Panc1 (cell line): ENCODE data around the gene GNAI2. TPM values are rescaled to one million over a fixed set of nuclear protein-coding genes. Genes with fewer than 3 reads are reported as not detected.

Experiments
- ATAC-seq: fragments of 200-7000 bp; cut with Tn5 transposase; 2 replicates; pipeline ENCODE4 v1.9.1; 2020; ENCODE audit warnings: mild to moderate bottlenecking, moderate library complexity
- BruUV-seq: library from RNA; stranded (reverse); fragments of 400-500 nt; replicated peaks from 2 replicates; lab custom pipeline; 2021; lab: Mats Ljungman, UMichigan
- CTCF ChIA-PET: fragments of 300-600 bp; sonication (Branson Sonifier 250); formaldehyde crosslinking; loops from one replicate; lab custom pipeline; 2022; ENCODE audit warnings: antibody characterized with exemption; lab: Charles Lee
- POLR2A ChIA-PET: fragments of 300-600 bp; sonication (Branson Sonifier 250); formaldehyde crosslinking; loops from one replicate; lab custom pipeline; 2022; ENCODE audit warnings: antibody characterized with exemption; lab: Charles Lee
- DNase-seq: peaks from one replicate; pipeline ENCODE4 v3.0.0-alpha.2; 2010; ENCODE audit warnings: low read depth, low spot score
- H3K27ac ChIP-seq: 2 replicates; pipeline ENCODE4 v1.5.1; 2011; ENCODE audit warnings: mild to moderate bottlenecking, low read length, inconsistent platforms
- H3K27me3 ChIP-seq: fragments of 200-500 bp; sonication (Bioruptor generic); 2 replicates; pipeline ENCODE4 v1.6.0; 2014; ENCODE audit warnings: low read length, inconsistent platforms; ENCODE audit not compliant: control insufficient read depth, insufficient read depth
- H3K36me3 ChIP-seq: fragments of 200-500 bp; sonication (Bioruptor generic); 2 replicates; pipeline ENCODE4 v1.5.1; 2014; ENCODE audit warnings: inconsistent platforms, mild to moderate bottlenecking, low read length, moderate library complexity; ENCODE audit not compliant: control insufficient read depth, insufficient read depth
- H3K4me1 ChIP-seq: 2 replicates; pipeline ENCODE4 v1.5.1; 2011; ENCODE audit warnings: inconsistent platforms, mild to moderate bottlenecking, low read length, moderate library complexity; ENCODE audit not compliant: control insufficient read depth, insufficient read depth
- H3K4me3 ChIP-seq, 2 experiments: 2 replicates each; pipeline ENCODE4 v1.5.1; 2011 to 2012; ENCODE audit warnings: low read depth in 2 of 2, low read length in 2 of 2, mild to moderate bottlenecking in 2 of 2, inconsistent platforms in 1 of 2, moderate library complexity in 1 of 2
- H3K9me3 ChIP-seq: fragments of 200-500 bp; sonication (Bioruptor generic); 2 replicates; pipeline ENCODE4 v1.5.1; 2014; ENCODE audit warnings: low read depth, mild to moderate bottlenecking, inconsistent platforms, low read length, moderate library complexity; ENCODE audit not compliant: control insufficient read depth, insufficient read depth
- POLR2AphosphoS5 ChIP-seq: IDR thresholded peaks from 2 replicates; pipeline ENCODE4 v1.6.1; 2012; ENCODE audit warnings: mild to moderate bottlenecking, low read depth, low read length, moderate library complexity
- SIN3A ChIP-seq: IDR thresholded peaks from 2 replicates; pipeline ENCODE4 v1.6.1; 2012; ENCODE audit warnings: low read depth, mild to moderate bottlenecking, low read length, moderate library complexity, borderline replicate concordance; ENCODE audit not compliant: insufficient read depth
- TCF7L2 ChIP-seq: IDR thresholded peaks from 2 replicates; pipeline ENCODE4 v1.6.1; 2011; ENCODE audit warnings: mild to moderate bottlenecking, low read depth, low read length, inconsistent platforms
- in situ Hi-C: cut with HindIII; loops from 2 replicates; pipeline ENCODE4 v1.10.0; 2016; ENCODE audit warnings: low sequenced_read_pairs, low pct_unique_long_range_greater_than_20kb
- intact Hi-C: fragments of 100-400 bp; cut with micrococcal nuclease; formaldehyde crosslinking; loops from one replicate; pipeline ENCODE4 v1.10.0; 2022; ENCODE audit not compliant: unreplicated experiment
- total RNA-seq: library from RNA; stranded (reverse); gene quantifications from one replicate; pipeline ENCODE4 v1.2.1, GENCODE V29; 2021; ENCODE audit not compliant: unreplicated experiment
- TF ChIP-seq, protein P1 (sequence below): fragments of 450-650 bp; IDR thresholded peaks from 2 replicates; pipeline ENCODE4 v1.5.1; 2017; ENCODE audit warnings: mild to moderate bottlenecking
- TF ChIP-seq, protein P2 (sequence below), 2 experiments: IDR thresholded peaks; 2 replicates each; pipeline ENCODE4 v1.6.1; 2011 to 2012; ENCODE audit warnings: low read depth in 2 of 2, control low read depth in 1 of 2, low read length in 1 of 2, mild to moderate bottlenecking in 1 of 2, moderate library complexity in 1 of 2; ENCODE audit not compliant: insufficient read depth in 1 of 2

GNAI2 gene
- total RNA-seq, 1 experiment from 2014 or later, result 170 TPM

DNA sequence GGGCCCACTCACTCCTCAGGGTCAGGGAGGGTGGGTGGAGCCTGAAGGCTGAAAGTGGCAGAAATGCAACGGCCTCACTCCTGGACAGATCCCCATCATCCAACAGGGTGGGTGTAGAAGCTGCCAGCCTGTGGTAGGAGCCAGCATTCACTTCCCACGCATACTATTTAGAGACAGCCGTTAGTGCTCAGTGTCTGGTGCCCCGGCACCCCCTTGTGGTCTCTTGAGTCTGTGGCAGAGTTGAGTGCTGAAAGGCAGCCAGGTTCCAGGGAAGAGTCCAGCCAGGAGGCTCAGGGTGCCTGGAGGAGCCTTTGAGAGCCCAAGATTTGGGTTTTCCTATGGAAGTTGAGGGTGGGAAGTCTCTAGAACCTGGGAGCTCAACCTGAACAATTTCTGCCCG is 46.7 kb upstream of the GNAI2 start:
- peaks cover 28% of the 10 kb centered on the region for H3K4me1 ChIP-seq
- CTCF ChIA-PET, result no interaction called here
- H3K4me3 ChIP-seq, result no peak overlapping the region
- in situ Hi-C loops, result no loop called here
- ATAC-seq (peak; percentile 80), DNase-seq (peak; percentile 47)
- TF ChIP-seq TCF7L2, result no peak
- TF ChIP-seq, protein P1, sequence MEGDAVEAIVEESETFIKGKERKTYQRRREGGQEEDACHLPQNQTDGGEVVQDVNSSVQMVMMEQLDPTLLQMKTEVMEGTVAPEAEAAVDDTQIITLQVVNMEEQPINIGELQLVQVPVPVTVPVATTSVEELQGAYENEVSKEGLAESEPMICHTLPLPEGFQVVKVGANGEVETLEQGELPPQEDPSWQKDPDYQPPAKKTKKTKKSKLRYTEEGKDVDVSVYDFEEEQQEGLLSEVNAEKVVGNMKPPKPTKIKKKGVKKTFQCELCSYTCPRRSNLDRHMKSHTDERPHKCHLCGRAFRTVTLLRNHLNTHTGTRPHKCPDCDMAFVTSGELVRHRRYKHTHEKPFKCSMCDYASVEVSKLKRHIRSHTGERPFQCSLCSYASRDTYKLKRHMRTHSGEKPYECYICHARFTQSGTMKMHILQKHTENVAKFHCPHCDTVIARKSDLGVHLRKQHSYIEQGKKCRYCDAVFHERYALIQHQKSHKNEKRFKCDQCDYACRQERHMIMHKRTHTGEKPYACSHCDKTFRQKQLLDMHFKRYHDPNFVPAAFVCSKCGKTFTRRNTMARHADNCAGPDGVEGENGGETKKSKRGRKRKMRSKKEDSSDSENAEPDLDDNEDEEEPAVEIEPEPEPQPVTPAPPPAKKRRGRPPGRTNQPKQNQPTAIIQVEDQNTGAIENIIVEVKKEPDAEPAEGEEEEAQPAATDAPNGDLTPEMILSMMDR, result peak; percentile 82
- no peaks in the 10 kb centered on the region for H3K9me3 ChIP-seq
- POLR2A ChIA-PET, result no interaction called here
- H3K36me3 ChIP-seq, result no peaks in the 10 kb centered on the region; the same call in 1 of the 2 replicates
- H3K27ac ChIP-seq, result peak overlapping the region; percentile 70
- BruUV-seq, result no TSS peak
- intact Hi-C loops, result loop anchor here (1.0 kb wide), 1 partner anchor 68 kb away; no protein-coding TSS in a partner anchor
- H3K27me3 ChIP-seq, result no peaks in the 10 kb centered on the region

- intact Hi-C loops, result loop anchor here (1.0 to 10.0 kb wide), 2 partner anchors 69 to 75 kb away; partner anchors contain the start of gene SEMA3B
- H3K27me3 ChIP-seq, result no peaks in the 10 kb centered on the region
- peaks cover 28% of the 10 kb centered on the region for H3K4me1 ChIP-seq
- BruUV-seq, result no TSS peak
- ChIA-PET POLR2A (interaction anchor here (0.6 kb wide), 1 partner anchor 45 kb away, joined by 4 read pairs; no protein-coding TSS in a partner anchor), CTCF (interaction anchor here (0.6 to 1.0 kb wide), 2 partner anchors 17 to 85 kb away, joined by 3 to 6 read pairs; no protein-coding TSS in a partner anchor)
- H3K4me3 ChIP-seq, result no peak overlapping the region
- TF ChIP-seq POLR2AphosphoS5 (peak; percentile 54; the same call in 1 of the 2 replicates), SIN3A (no peak)
- in situ Hi-C loops, result no loop called here
- H3K27ac ChIP-seq, result no peak overlapping the region
- H3K36me3 ChIP-seq, result no peaks in the 10 kb centered on the region; the same call in 1 of the 2 replicates
- H3K9me3 ChIP-seq, result no peaks in the 10 kb centered on the region
- ATAC-seq (no peak), DNase-seq (no peak)
These were observed 46.0 kb upstream of the GNAI2 start for GRCh38 chr3:50189989-50190388.

- intact Hi-C loops, result loop anchor here (10.0 kb wide), 1 partner anchor 74 kb away; the partner anchor contains the start of gene SEMA3B
- no peaks in the 10 kb centered on the region for H3K27me3 ChIP-seq
- CTCF ChIA-PET, result interaction anchor here (0.6 to 1.0 kb wide), 2 partner anchors 18 to 86 kb away, joined by 3 to 6 read pairs; no protein-coding TSS in a partner anchor
- POLR2A ChIA-PET, result interaction anchor here (0.6 kb wide), 2 partner anchors 44 to 46 kb away, joined by 4 to 15 read pairs; no protein-coding TSS in a partner anchor
- no peak for TF ChIP-seq SIN3A
- TF ChIP-seq, protein P1, result no peak
- TF ChIP-seq, protein P2, sequence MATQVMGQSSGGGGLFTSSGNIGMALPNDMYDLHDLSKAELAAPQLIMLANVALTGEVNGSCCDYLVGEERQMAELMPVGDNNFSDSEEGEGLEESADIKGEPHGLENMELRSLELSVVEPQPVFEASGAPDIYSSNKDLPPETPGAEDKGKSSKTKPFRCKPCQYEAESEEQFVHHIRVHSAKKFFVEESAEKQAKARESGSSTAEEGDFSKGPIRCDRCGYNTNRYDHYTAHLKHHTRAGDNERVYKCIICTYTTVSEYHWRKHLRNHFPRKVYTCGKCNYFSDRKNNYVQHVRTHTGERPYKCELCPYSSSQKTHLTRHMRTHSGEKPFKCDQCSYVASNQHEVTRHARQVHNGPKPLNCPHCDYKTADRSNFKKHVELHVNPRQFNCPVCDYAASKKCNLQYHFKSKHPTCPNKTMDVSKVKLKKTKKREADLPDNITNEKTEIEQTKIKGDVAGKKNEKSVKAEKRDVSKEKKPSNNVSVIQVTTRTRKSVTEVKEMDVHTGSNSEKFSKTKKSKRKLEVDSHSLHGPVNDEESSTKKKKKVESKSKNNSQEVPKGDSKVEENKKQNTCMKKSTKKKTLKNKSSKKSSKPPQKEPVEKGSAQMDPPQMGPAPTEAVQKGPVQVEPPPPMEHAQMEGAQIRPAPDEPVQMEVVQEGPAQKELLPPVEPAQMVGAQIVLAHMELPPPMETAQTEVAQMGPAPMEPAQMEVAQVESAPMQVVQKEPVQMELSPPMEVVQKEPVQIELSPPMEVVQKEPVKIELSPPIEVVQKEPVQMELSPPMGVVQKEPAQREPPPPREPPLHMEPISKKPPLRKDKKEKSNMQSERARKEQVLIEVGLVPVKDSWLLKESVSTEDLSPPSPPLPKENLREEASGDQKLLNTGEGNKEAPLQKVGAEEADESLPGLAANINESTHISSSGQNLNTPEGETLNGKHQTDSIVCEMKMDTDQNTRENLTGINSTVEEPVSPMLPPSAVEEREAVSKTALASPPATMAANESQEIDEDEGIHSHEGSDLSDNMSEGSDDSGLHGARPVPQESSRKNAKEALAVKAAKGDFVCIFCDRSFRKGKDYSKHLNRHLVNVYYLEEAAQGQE (IDR thresholded peaks at IDR 0.05; ENCODE audit: insufficient read depth in 1 of 2, low read depth in 2 of 2, low read length in 1 of 2), result no peak
- no peak for TF ChIP-seq POLR2AphosphoS5
- TF ChIP-seq TCF7L2, result no peak
- DNase-seq (no peak), ATAC-seq (no peak)
- in situ Hi-C loops, result no loop called here
- no TSS peak for BruUV-seq
- H3K4me3 ChIP-seq, result no peak within 1 kb of the TSS
- no peaks in the 10 kb centered on the region; the same call in 1 of the 2 replicates for H3K36me3 ChIP-seq
- no peak within 1 kb of the TSS for H3K27ac ChIP-seq
- H3K4me1 ChIP-seq, result peaks cover 28% of the 10 kb centered on the region
- no peaks in the 10 kb centered on the region for H3K9me3 ChIP-seq
These were observed 44.9 kb upstream of the GNAI2 start, which contains the start of gene GNAT1 for GRCh38 chr3:50190936-50191660. GNAT1 (plus strand) TSS chr3:50191610; CDS start chr3:50191726, 116 bp downstream.
